EH (cell line): Measurements from ENCODE around the gene DHPS.
A peak's percentile ranks its signal among the peaks of the same experiment; 100 is the strongest.
"Not testable (repeated sequence)": the region's sequence is repeated elsewhere in the genome, so short reads cannot be mapped to it uniquely, and the experiment has no call there.

Experiments
- DNase-seq: peaks from one replicate; pipeline ENCODE4 v3.0.0-alpha.2; 2015; ENCODE audit warnings: low read depth

Gene DHPS

GRCh38 chr19:12681074-12681987, at the start of gene DHPS:
Gene DHPS, minus strand, starts transcription at chr19:12681880. Its CDS starts 114 bp downstream, at chr19:12681766.
- peak; percentile 98 for DNase-seq

- DNase-seq, result no peak
These were observed 49.7 kb upstream of the DHPS start for GRCh38 chr19:12731337-12731736.

GRCh38 chr19:12730064-12730463, 48.4 kb upstream of the DHPS start:
- DNase-seq, result no peak

GRCh38 chr19:12727745-12728433, 46.2 kb upstream of the DHPS start:
- no peak for DNase-seq

GRCh38 chr19:12726988-12727316, 45.3 kb upstream of the DHPS start:
- no peak for DNase-seq

GRCh38 chr19:12725612-12726011, 43.9 kb upstream of the DHPS start:
- not testable (repeated sequence) for DNase-seq

- peak; percentile 66 for DNase-seq
These were observed 42.2 kb upstream of the DHPS start, which contains the start of gene TNPO2 for GRCh38 chr19:12723641-12724426. Gene TNPO2, minus strand, starts transcription at chr19:12723932. Its CDS starts 2,955 bp downstream, at chr19:12720977.

GRCh38 chr19:12723381-12723640, 41.6 kb upstream of the DHPS start:
- peak; percentile 7 for DNase-seq

GRCh38 chr19:12722566-12723380, 41.1 kb upstream of the DHPS start:
- DNase-seq, result peak; percentile 99

GRCh38 chr19:12721656-12722565, 40.2 kb upstream of the DHPS start:
- peak; percentile 76 for DNase-seq

- DNase-seq, result peak; percentile 45
These were observed 39.4 kb upstream of the DHPS start for GRCh38 chr19:12720851-12721655.

GRCh38 chr19:12720296-12720695, 38.6 kb upstream of the DHPS start:
- no peak for DNase-seq

- DNase-seq, result no peak
These were observed 34.2 kb upstream of the DHPS start for GRCh38 chr19:12715929-12716328.

GRCh38 chr19:12715102-12715501, 33.4 kb upstream of the DHPS start:
- no peak for DNase-seq

GRCh38 chr19:12713304-12713703, 31.6 kb upstream of the DHPS start:
- not testable (repeated sequence) for DNase-seq

GRCh38 chr19:12712077-12712476, 30.4 kb upstream of the DHPS start:
- DNase-seq, result not testable (repeated sequence)

GRCh38 chr19:12711187-12711586, 29.5 kb upstream of the DHPS start:
- DNase-seq, result no peak

GRCh38 chr19:12708641-12709040, 27.0 kb upstream of the DHPS start:
- no peak for DNase-seq

GRCh38 chr19:12706332-12706718, 24.6 kb upstream of the DHPS start:
- DNase-seq, result no peak
